ENCODE data around the gene GALNT10. TPM values are rescaled to one million over a fixed set of nuclear protein-coding genes. Genes with fewer than 3 reads are reported as not detected.

The GALNT10 gene
- total RNA-seq, 1 experiment from 2014 or later: 27.8 TPM

GRCh38 chr5:154237946-154238345 is 47.4 kb downstream of the GALNT10 start:
- no peaks in the 10 kb centered on the region for H4K20me1 ChIP-seq (ENCODE audit: insufficient read depth)
- ChIA-PET POLR2A (no interaction called here), CTCF (no interaction called here)

More at GRCh38 chr5:154237946-154238345, 47.4 kb downstream of the GALNT10 start:
- DNase-seq (ENCODE audit: low read depth, low spot score) (no peak), ATAC-seq (no peak)
- intact Hi-C loops (cut with micrococcal nuclease): no loop called here
- Histone ChIP-seq H3K9me3 (ENCODE audit: control insufficient read depth in 1 of 2, insufficient read depth in 1 of 2, low read depth in 1 of 2, low read length in 2 of 2) (no peaks in the 10 kb centered on the region), H3K4me1 (ENCODE audit: control insufficient read depth in 1 of 2, insufficient read depth in 2 of 2, low read length in 2 of 2) (no peaks in the 10 kb centered on the region), H3K4me2 (ENCODE audit: low read length) (no peak overlapping the region), H3K36me3 (ENCODE audit: control insufficient read depth in 1 of 2, insufficient read depth in 2 of 2, low read length in 2 of 2) (no peaks in the 10 kb centered on the region), H3K27ac (ENCODE audit: low read depth, low read length) (no peak overlapping the region), H3K4me3 (replicated peaks in 1 of 2; ENCODE audit: low read depth in 1 of 2, low read length in 2 of 2) (no peak overlapping the region), H2AFZ (ENCODE audit: low read depth, low read length, poor library complexity, severe bottlenecking) (no peak overlapping the region), H3K9me2 (ENCODE audit: insufficient read depth) (no peaks in the 10 kb centered on the region), H3K27me3 (ENCODE audit: insufficient read depth, low read length) (no peaks in the 10 kb centered on the region), H3K9ac (ENCODE audit: low read length) (no peak overlapping the region), H3K79me2 (ENCODE audit: insufficient read depth, low read length) (no peaks in the 10 kb centered on the region)
- TF ChIP-seq RAD21 (IDR thresholded peaks at IDR 0.05; ENCODE audit: low read depth) (no peak), REST (IDR thresholded peaks at IDR 0.05; ENCODE audit: low read depth) (no peak), JUND (IDR thresholded peaks at IDR 0.05) (no peak), EGR1 (IDR thresholded peaks at IDR 0.05; ENCODE audit: low read depth) (no peak), FOSL1 (IDR thresholded peaks at IDR 0.05; ENCODE audit: low read depth) (no peak)
- RAD21 ChIA-PET (ENCODE audit: low non-redundant PET in 1 of 2, low total read pairs in 2 of 2, uncharacterized antibody in 2 of 2, unreplicated experiment in 2 of 2): no interaction called here
- BruUV-seq (replicated peaks): no TSS peak

Measured in HCT116 (cell line).